ENCODE results near the gene ACVRL1.

DNA sequence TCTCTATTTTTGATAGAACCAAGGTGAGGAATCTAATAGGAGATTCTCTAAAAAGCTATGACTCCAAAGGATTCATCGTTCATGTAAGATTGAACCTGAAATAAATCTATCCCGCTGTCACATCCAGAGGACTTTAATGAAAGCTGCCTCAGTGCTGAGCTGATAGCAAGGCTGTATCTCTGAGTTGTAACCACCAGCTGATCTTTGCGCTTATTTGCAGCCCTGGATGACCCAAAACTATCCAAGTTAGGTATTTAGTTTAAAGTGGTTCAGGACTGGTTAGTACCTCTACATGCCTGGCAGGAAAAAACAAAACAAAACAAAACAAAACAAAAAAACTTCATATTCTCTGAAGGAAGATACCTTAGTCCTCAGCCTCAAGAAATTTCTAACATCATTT, 28.2 kb upstream of the ACVRL1 start:
- TF ChIP-seq, protein P1, sequence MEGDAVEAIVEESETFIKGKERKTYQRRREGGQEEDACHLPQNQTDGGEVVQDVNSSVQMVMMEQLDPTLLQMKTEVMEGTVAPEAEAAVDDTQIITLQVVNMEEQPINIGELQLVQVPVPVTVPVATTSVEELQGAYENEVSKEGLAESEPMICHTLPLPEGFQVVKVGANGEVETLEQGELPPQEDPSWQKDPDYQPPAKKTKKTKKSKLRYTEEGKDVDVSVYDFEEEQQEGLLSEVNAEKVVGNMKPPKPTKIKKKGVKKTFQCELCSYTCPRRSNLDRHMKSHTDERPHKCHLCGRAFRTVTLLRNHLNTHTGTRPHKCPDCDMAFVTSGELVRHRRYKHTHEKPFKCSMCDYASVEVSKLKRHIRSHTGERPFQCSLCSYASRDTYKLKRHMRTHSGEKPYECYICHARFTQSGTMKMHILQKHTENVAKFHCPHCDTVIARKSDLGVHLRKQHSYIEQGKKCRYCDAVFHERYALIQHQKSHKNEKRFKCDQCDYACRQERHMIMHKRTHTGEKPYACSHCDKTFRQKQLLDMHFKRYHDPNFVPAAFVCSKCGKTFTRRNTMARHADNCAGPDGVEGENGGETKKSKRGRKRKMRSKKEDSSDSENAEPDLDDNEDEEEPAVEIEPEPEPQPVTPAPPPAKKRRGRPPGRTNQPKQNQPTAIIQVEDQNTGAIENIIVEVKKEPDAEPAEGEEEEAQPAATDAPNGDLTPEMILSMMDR (optimal IDR thresholded peaks at IDR 0.05 in 1 of 3, IDR thresholded peaks at IDR 0.05 in 1 of 3, conservative IDR thresholded peaks at IDR 0.05 in 1 of 3; ENCODE audit: extremely low read depth in 1 of 3, insufficient read depth in 2 of 3, low read length in 3 of 3): no peak
- TF ChIP-seq EZH2 (IDR thresholded peaks at IDR 0.05; ENCODE audit: low read length): no peak

All from keratinocyte (primary cell).